Endothelial cell of umbilical vein (primary cell): ENCODE results near the gene SNX25. TPM values are rescaled to one million over a fixed set of nuclear protein-coding genes. Genes with fewer than 3 reads are reported as not detected.

ENCODE experiments used
- BruUV-seq: library from RNA; stranded (reverse); fragments of 400-500 nt; replicated peaks from 2 replicates; lab custom pipeline; 2021; lab: Mats Ljungman, UMichigan
- CTCF ChIA-PET: fragments of 300-600, 350-600 bp; sonication (Branson Sonifier 250); formaldehyde crosslinking; loops from one replicate; lab custom pipeline; 2021; ENCODE audit warnings: antibody characterized with exemption, inconsistent platforms; lab: Charles Lee
- POLR2A ChIA-PET: fragments of 300-600, 350-600 bp; sonication (Branson Sonifier 250); formaldehyde crosslinking; loops from one replicate; lab custom pipeline; 2021; ENCODE audit warnings: antibody characterized with exemption, inconsistent platforms; lab: Charles Lee
- DNase-seq: peaks from one replicate; pipeline ENCODE4 v3.0.0-alpha.2; 2011; ENCODE audit warnings: low read depth, low spot score
- FAIRE-seq: peaks from 2 replicates; lab custom pipeline; 2011; peaks lifted over from hg19 to GRCh38; lab: Jason Lieb, UNC
- H2AFZ ChIP-seq: 2 replicates; pipeline ENCODE4 v1.6.0; 2012; ENCODE audit warnings: low read depth, low read length, control low read depth, inconsistent platforms
- H3K27ac ChIP-seq: 2 replicates; pipeline ENCODE4 v1.5.1; 2011; ENCODE audit warnings: low read depth, mild to moderate bottlenecking, control low read depth, low read length, moderate library complexity; ENCODE audit not compliant: insufficient read depth
- H3K27me3 ChIP-seq, 2 experiments: 2 replicates each; pipeline versions ENCODE4 v1.6.0 to v1.6.1; 2011; ENCODE audit warnings: low read length in 2 of 2, mixed read lengths in 1 of 2; ENCODE audit not compliant: control insufficient read depth in 2 of 2, insufficient read depth in 2 of 2
- H3K36me3 ChIP-seq, 2 experiments: 2 replicates in 1 of 2; 3 replicates in 1 of 2; pipeline ENCODE4 v1.5.1; 2011; ENCODE audit warnings: low read length in 2 of 2, mild to moderate bottlenecking in 1 of 2, moderate library complexity in 1 of 2; ENCODE audit not compliant: control insufficient read depth in 2 of 2, insufficient read depth in 2 of 2; ENCODE audit errors: extremely low read depth in 1 of 2
- H3K4me1 ChIP-seq: 3 replicates; pipeline ENCODE4 v1.5.1; 2011; ENCODE audit warnings: mild to moderate bottlenecking, low read length; ENCODE audit not compliant: control insufficient read depth, insufficient read depth; ENCODE audit errors: extremely low read depth
- H3K4me2 ChIP-seq: 2 replicates; pipeline ENCODE4 v1.6.1; 2011; ENCODE audit warnings: low read length, control low read depth, mixed read lengths; ENCODE audit not compliant: insufficient read depth
- H3K4me3 ChIP-seq, 3 experiments: fragments of 200-600 bp in 1 of 3; sonication (generic), shearing (Covaris generic) in 1 of 3; replicated peaks in 1 of 3; 2 replicates each; pipeline ENCODE4 v1.5.1; 2011 to 2016; ENCODE audit warnings: control low read depth in 3 of 3, low read length in 3 of 3, mild to moderate bottlenecking in 2 of 3, inconsistent platforms in 1 of 3, low read depth in 1 of 3, moderate library complexity in 1 of 3; ENCODE audit not compliant: insufficient read depth in 1 of 3
- H3K79me2 ChIP-seq: 2 replicates; pipeline ENCODE4 v1.6.0; 2012; ENCODE audit warnings: low read length, inconsistent platforms; ENCODE audit not compliant: control insufficient read depth, insufficient read depth
- H3K9ac ChIP-seq: replicated peaks from 2 replicates; pipeline ENCODE3; 2011; ENCODE audit warnings: low read length, control low read depth; ENCODE audit not compliant: insufficient read depth; ENCODE audit errors: extremely low read depth
- H3K9me1 ChIP-seq: replicated peaks from 3 replicates; pipeline ENCODE4 v1.6.0; 2011; ENCODE audit warnings: mild to moderate bottlenecking, low read length; ENCODE audit not compliant: control insufficient read depth, insufficient read depth; ENCODE audit errors: extremely low read depth
- H3K9me3 ChIP-seq: replicated peaks from 2 replicates; pipeline ENCODE4 v1.5.1; 2012; ENCODE audit warnings: low read length, inconsistent platforms; ENCODE audit not compliant: control insufficient read depth, insufficient read depth
- H4K20me1 ChIP-seq: replicated peaks from 2 replicates; pipeline ENCODE3; 2011; ENCODE audit warnings: mild to moderate bottlenecking, low read length; ENCODE audit not compliant: control insufficient read depth, insufficient read depth; ENCODE audit errors: extremely low read depth
- FOS ChIP-seq: IDR thresholded peaks from 2 replicates; pipeline ENCODE4 v1.6.1; 2011; ENCODE audit warnings: mild to moderate bottlenecking, low read length, moderate library complexity, borderline replicate concordance; ENCODE audit not compliant: insufficient read depth
- GATA2 ChIP-seq: IDR thresholded peaks from 2 replicates; pipeline ENCODE4 v1.7.0; 2011; ENCODE audit warnings: low read depth, mild to moderate bottlenecking, moderate library complexity, mixed read lengths, low read length; ENCODE audit not compliant: insufficient read length, insufficient read depth
- MYC ChIP-seq: IDR thresholded peaks from one replicate; pipeline ENCODE4 v1.6.1; 2011; ENCODE audit warnings: mild to moderate bottlenecking, low read depth, low read length
- POLR2A ChIP-seq: IDR thresholded peaks from 2 replicates; pipeline ENCODE4 v1.6.1; 2012; ENCODE audit warnings: low read depth, mild to moderate bottlenecking, control low read depth, low read length
- POLR2AphosphoS5 ChIP-seq: IDR thresholded peaks from 2 replicates; pipeline ENCODE4 v1.6.1; 2012; ENCODE audit warnings: low read depth, mild to moderate bottlenecking, control low read depth, low read length, moderate library complexity; ENCODE audit not compliant: insufficient read depth
- dilution Hi-C: fragments of 300-500 bp; cut with MboI; formaldehyde crosslinking; loops from one replicate; pipeline ENCODE4 v1.15.0; 2019; ENCODE audit warnings: low sequenced_read_pairs; ENCODE audit not compliant: extremely low pct_ligation_motif_present
- intact Hi-C: fragments of 100-400 bp; cut with micrococcal nuclease; formaldehyde crosslinking; loops from one replicate; pipeline ENCODE4 v1.10.0; 2022
- polyA plus RNA-seq, 4 experiments: library from polyadenylated mRNA; depleted of rRNA in 3 of 4; stranded (reverse) in 3 of 4; unstranded in 1 of 4; fragments of >200 nt; gene quantifications; 2 replicates each; pipeline versions ENCODE4 v1.2.1 to v1.2.3, GENCODE V29; 2011 to 2012; ENCODE audit warnings: missing spikeins in 1 of 4
- total RNA-seq: library from RNA; stranded (reverse); gene quantifications from 2 replicates; pipeline ENCODE4 v1.2.3, GENCODE V29; 2021
- TF ChIP-seq, protein P1 (sequence below), 2 donors: IDR thresholded peaks; 1 replicate in 1 of 2; 2 replicates in 1 of 2; pipeline ENCODE4 v1.5.1; 2011; ENCODE audit warnings: low read length in 2 of 2, mild to moderate bottlenecking in 2 of 2, moderate library complexity in 2 of 2, control low read depth in 1 of 2, inconsistent platforms in 1 of 2, low read depth in 1 of 2; ENCODE audit not compliant: insufficient read depth in 1 of 2; ENCODE audit errors: extremely low read depth in 1 of 2
- TF ChIP-seq, protein P2 (sequence below): IDR thresholded peaks from 2 replicates; pipeline ENCODE4 v1.6.1; 2011; ENCODE audit not compliant: insufficient read depth, insufficient read length

The SNX25 gene
- total and polyA plus RNA-seq, 2 donors (not counting 3 experiments of a cell fraction or from before 2014, with no cell fraction given) = 6.6 to 16.1 TPM

DNA sequence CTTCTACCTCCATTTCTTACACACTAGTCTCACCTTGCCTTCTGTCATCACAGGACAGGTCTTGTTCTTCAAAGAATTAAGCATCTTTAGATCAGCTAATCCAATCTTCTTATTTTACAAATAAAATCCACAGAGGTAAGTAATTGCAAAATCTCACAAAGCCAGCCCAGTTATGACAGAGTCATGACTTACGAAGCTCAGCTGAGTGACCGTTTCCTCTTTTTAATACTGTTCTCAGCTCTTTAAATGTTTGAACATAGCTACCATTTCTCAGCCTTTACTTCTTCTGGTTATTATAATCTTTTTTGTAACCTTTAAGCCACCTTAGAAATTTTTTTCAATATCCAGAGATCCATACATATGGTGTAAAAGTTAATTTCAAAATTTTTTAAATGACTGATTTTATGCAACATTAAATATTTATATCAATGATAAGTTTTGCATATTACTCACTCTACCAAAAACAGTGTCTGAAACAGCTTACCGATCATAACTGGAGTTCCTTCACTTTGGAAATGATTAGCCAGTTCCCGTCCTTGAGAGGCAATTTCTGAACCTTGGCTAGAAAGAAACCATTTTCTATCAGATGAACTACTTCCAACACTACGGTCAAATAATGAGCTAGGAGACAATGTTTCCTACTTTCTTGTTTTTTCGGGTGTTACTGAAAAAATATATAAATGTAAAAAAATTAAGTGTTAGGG, 196.1 kb downstream of the SNX25 start:
- Histone ChIP-seq H3K36me3 (peaks cover 0 to 5% of the 10 kb centered on the region in 2 experiments), H3K4me2 (no peak overlapping the region), H3K79me2 (no peaks in the 10 kb centered on the region), H3K27ac (no peak overlapping the region), H3K9me1 (no peaks in the 10 kb centered on the region), H3K27me3 (no peaks in the 10 kb centered on the region), H3K4me1 (no peaks in the 10 kb centered on the region), H3K9me3 (no peaks in the 10 kb centered on the region), H2AFZ (no peak overlapping the region), H3K9ac (no peak overlapping the region), H3K4me3 (no peak overlapping the region), H4K20me1 (no peaks in the 10 kb centered on the region)
- no TSS peak for BruUV-seq
- FAIRE-seq (no peak), DNase-seq (no peak)
- CTCF ChIA-PET = interaction anchor here (2.8 kb wide), 1 partner anchor 9 kb away, joined by 9 read pairs; the partner anchor contains the start of genes ANKRD37 and LRP2BP
- TF ChIP-seq GATA2 = no peak
- TF ChIP-seq, protein P1, sequence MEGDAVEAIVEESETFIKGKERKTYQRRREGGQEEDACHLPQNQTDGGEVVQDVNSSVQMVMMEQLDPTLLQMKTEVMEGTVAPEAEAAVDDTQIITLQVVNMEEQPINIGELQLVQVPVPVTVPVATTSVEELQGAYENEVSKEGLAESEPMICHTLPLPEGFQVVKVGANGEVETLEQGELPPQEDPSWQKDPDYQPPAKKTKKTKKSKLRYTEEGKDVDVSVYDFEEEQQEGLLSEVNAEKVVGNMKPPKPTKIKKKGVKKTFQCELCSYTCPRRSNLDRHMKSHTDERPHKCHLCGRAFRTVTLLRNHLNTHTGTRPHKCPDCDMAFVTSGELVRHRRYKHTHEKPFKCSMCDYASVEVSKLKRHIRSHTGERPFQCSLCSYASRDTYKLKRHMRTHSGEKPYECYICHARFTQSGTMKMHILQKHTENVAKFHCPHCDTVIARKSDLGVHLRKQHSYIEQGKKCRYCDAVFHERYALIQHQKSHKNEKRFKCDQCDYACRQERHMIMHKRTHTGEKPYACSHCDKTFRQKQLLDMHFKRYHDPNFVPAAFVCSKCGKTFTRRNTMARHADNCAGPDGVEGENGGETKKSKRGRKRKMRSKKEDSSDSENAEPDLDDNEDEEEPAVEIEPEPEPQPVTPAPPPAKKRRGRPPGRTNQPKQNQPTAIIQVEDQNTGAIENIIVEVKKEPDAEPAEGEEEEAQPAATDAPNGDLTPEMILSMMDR (IDR thresholded peaks at IDR 0.05; ENCODE audit: extremely low read depth in 1 of 2, insufficient read depth in 1 of 2, low read depth in 1 of 2, low read length in 2 of 2) = no peak
- TF ChIP-seq POLR2A = no peak
- TF ChIP-seq, protein P2, sequence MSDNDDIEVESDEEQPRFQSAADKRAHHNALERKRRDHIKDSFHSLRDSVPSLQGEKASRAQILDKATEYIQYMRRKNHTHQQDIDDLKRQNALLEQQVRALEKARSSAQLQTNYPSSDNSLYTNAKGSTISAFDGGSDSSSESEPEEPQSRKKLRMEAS = no peak
- no peak for TF ChIP-seq MYC
- no peak for TF ChIP-seq POLR2AphosphoS5
- TF ChIP-seq FOS = no peak
- dilution Hi-C loops = no loop called here
- POLR2A ChIA-PET = no interaction called here
- intact Hi-C loops = no loop called here
